GM23338 (cell line): Measurements from ENCODE around the gene CAMP.

Experiments
- CTCF ChIP-seq, 2 experiments: fragments of 200-600 bp in 1 of 2; sonication (generic) in 1 of 2; conservative IDR thresholded peaks; 2 replicates each; pipeline versions ENCODE4 v1.5.1 to v1.6.1; 2016 to 2017; ENCODE audit warnings: antibody characterized with exemption in 2 of 2, low read depth in 2 of 2, mild to moderate bottlenecking in 2 of 2, moderate library complexity in 1 of 2
- EZH2 ChIP-seq: fragments of 200-600 bp; sonication (generic); IDR thresholded peaks from one replicate; pipeline ENCODE4 v1.8.0; 2017; ENCODE audit warnings: antibody characterized with exemption, mild to moderate bottlenecking, low read depth; ENCODE audit not compliant: unreplicated experiment
- REST ChIP-seq: IDR thresholded peaks from one replicate; pipeline ENCODE4 v1.6.1; 2018; ENCODE audit warnings: antibody characterized with exemption; ENCODE audit not compliant: unreplicated experiment
- ZNF114 ChIP-seq: fragments of 250-450 bp; sonication (Bioruptor Pico); IDR thresholded peaks from 2 replicates; pipeline ENCODE4 v1.5.0; 2020; ENCODE audit warnings: mild to moderate bottlenecking, moderate library complexity

- TF ChIP-seq EZH2 (no peak), CTCF (conservative IDR thresholded peaks at IDR 0.05; ENCODE audit: low read depth in 2 of 2) (no peak), ZNF114 (CRISPR knock-in tag) (no peak), REST (no peak)
Measured at GRCh38 chr3:48268936-48269561, 45.8 kb downstream of the CAMP start.
